T-helper 2 cell treated with Interferon-gamma antibody and Interleukin-4, amounts not matched to agents 5 μg/mL and 100 μg/mL, for 36 hours (primary cell): ENCODE results near the gene NECAB3.

Experiments used
- DNase-seq: peaks from one replicate; pipeline ENCODE4 v3.0.0; 2021; ENCODE audit warnings: low spot score
- H3K27ac Mint-ChIP-seq: one replicate; pipeline ENCODE4 v1.8.0; 2021; ENCODE audit warnings: mild to moderate bottlenecking, mixed read lengths
- H3K27me3 Mint-ChIP-seq: one replicate; pipeline ENCODE4 v1.8.0; 2021; ENCODE audit warnings: low read depth, mixed read lengths
- H3K36me3 Mint-ChIP-seq: one replicate; pipeline ENCODE4 v1.8.0; 2021; ENCODE audit warnings: low read depth, mixed read lengths
- H3K4me1 Mint-ChIP-seq: one replicate; pipeline ENCODE4 v1.8.0; 2021; ENCODE audit warnings: low read depth, mixed read lengths
- H3K4me3 Mint-ChIP-seq: one replicate; pipeline ENCODE4 v1.8.0; 2022; ENCODE audit warnings: mild to moderate bottlenecking, moderate library complexity, mixed read lengths
- H3K9me3 Mint-ChIP-seq: one replicate; pipeline ENCODE4 v1.8.0; 2021; ENCODE audit warnings: mixed read lengths

NECAB3 gene

DNA sequence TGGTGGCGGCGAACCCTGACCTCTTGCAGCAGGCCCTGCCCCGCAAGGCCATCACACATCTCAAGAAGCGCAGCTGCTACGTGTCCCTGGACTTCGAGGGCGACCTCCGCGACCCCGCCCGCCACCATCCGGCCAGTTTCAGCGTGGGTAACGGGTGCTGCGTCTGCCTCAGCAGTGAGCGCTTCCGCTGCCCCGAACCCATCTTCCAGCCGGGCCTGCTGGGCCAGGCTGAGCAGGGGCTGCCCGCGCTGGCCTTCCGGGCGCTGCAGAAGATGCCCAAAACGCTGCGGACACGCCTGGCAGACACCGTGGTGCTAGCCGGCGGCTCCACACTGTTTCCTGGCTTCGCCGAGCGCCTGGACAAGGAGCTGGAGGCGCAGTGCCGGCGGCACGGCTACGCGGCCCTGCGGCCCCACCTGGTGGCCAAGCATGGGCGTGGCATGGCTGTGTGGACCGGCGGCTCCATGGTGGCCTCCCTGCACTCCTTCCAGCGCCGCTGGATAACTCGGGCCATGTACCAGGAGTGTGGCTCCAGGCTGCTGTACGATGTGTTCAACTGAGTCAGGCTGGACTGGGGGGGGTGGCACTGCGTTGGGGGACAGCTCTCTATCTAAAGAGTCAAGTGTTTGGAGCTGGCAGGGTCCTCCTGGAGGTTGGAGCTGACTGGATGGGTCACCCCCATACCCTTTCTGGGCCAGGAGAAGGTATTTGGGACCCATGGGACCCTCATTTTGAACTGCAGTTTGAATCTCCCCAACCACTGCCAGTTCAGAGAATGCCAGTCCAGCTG lies 6.4 kb downstream of the NECAB3 start:
- H3K27ac Mint-ChIP-seq = peak overlapping the region; percentile 68
- H3K27me3 Mint-ChIP-seq = no peaks in the 10 kb centered on the region
- peak overlapping the region; percentile 80 for H3K4me3 Mint-ChIP-seq
- H3K4me1 Mint-ChIP-seq = peaks cover 35% of the 10 kb centered on the region
- DNase-seq = peak; percentile 77
- no peaks in the 10 kb centered on the region for H3K9me3 Mint-ChIP-seq
- H3K36me3 Mint-ChIP-seq = peaks cover 8% of the 10 kb centered on the region

- DNase-seq = peak; percentile 54
These were observed 7.0 kb downstream of the NECAB3 start for GRCh38 chr20:33667245-33667675.

GRCh38 chr20:33666293-33667244 lies 7.7 kb downstream of the NECAB3 start, which contains the start of gene ACTL10:
Gene ACTL10 (plus strand): TSS chr20:33666943. CDS start chr20:33667498, 555 bp downstream.
- peaks cover 4% of the 10 kb centered on the region for H3K36me3 Mint-ChIP-seq
- peaks cover 38% of the 10 kb centered on the region for H3K4me1 Mint-ChIP-seq

More at GRCh38 chr20:33667245-33667675, 7.0 kb downstream of the NECAB3 start:
- peaks cover 8% of the 10 kb centered on the region for H3K36me3 Mint-ChIP-seq
- H3K9me3 Mint-ChIP-seq = no peaks in the 10 kb centered on the region
- H3K4me3 Mint-ChIP-seq = peak overlapping the region; percentile 80
- peaks cover 38% of the 10 kb centered on the region for H3K4me1 Mint-ChIP-seq
- no peaks in the 10 kb centered on the region for H3K27me3 Mint-ChIP-seq
- peak overlapping the region; percentile 68 for H3K27ac Mint-ChIP-seq

GRCh38 chr20:33664762-33665144 lies 9.5 kb downstream of the NECAB3 start:
- peak; percentile 42 for DNase-seq
- H3K4me1 Mint-ChIP-seq = peaks cover 38% of the 10 kb centered on the region
- H3K27ac Mint-ChIP-seq = peak overlapping the region; percentile 88
- no peaks in the 10 kb centered on the region for H3K27me3 Mint-ChIP-seq
- peaks cover 4% of the 10 kb centered on the region for H3K36me3 Mint-ChIP-seq
- peak overlapping the region; percentile 82 for H3K4me3 Mint-ChIP-seq
- no peaks in the 10 kb centered on the region for H3K9me3 Mint-ChIP-seq

More at GRCh38 chr20:33666293-33667244, 7.7 kb downstream of the NECAB3 start, which contains the start of gene ACTL10:
- H3K27me3 Mint-ChIP-seq = no peaks in the 10 kb centered on the region
- H3K9me3 Mint-ChIP-seq = no peaks in the 10 kb centered on the region
- DNase-seq = peak; percentile 88
- peak within 1 kb of the TSS; percentile 90 for H3K4me3 Mint-ChIP-seq
- peak within 1 kb of the TSS; percentile 93 for H3K27ac Mint-ChIP-seq

DNA sequence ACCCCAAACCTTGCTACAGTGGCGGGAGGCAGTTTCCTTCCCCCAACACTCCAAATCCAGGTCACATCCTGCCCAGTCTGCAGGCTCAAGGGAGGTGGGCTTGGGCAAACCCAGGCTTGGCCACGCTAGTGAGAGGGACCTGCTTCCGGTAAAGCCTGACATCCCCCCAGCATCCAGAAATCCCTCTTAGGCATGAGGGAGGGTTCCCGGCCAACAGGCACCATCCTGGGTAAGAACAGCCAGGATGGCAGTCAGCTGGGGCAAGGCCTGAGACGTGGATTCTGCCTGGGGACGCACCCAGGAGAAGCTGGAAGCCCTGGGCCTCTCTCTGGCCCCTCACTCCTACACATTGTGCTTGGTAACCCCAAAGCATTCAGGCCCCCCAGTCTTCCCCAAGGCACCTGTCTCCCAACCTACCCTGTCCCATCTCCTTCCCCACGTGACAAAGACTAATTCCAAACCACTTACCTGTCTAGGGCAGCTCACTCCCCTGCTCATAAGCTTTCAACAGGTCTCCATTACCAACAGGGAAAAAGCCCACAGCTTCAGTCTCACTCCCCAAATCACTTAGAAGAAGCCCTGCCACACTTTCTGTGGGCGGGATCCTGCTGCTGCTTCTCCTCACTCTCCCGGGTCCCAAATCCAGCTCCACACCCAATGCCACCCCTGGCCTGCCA lies 10.0 kb downstream of the NECAB3 start:
- Mint-ChIP-seq H3K4me1 (peaks cover 38% of the 10 kb centered on the region), H3K27me3 (no peaks in the 10 kb centered on the region), H3K27ac (peak overlapping the region; percentile 88), H3K9me3 (no peaks in the 10 kb centered on the region), H3K4me3 (peak overlapping the region; percentile 82), H3K36me3 (peaks cover 4% of the 10 kb centered on the region)
- no peak for DNase-seq

- H3K27me3 Mint-ChIP-seq = no peaks in the 10 kb centered on the region
- peaks cover 32% of the 10 kb centered on the region for H3K4me1 Mint-ChIP-seq
These were observed 10.8 kb downstream of the NECAB3 start for GRCh38 chr20:33663161-33664084.

DNA sequence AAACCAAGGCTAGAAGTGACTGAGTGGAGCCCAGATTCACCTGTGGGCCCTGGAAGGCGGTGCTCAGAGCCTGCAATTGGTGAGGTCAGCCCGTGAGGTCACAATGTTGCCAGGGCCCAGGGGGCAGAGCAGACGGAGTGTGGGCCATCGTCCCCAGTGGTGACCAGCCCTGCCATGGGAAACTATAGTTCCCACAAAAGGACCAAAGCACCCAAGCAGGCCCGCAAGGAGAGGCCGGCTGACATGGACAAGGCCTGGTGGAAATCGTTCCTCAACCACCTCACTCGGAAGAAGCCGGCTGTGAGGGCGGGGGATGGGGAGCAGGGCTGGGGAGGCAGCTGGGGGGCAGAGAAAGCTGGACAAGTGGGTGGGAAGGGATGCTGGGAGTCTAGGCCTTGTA lies 12.1 kb downstream of the NECAB3 start, which contains the start of gene C20orf144:
C20orf144 (plus strand) TSS at position 156 of the 400 bp plus-strand sequence; CDS start at position 175, 19 bp downstream.
- Mint-ChIP-seq H3K36me3 (peaks cover under 1% of the 10 kb centered on the region), H3K27me3 (no peaks in the 10 kb centered on the region), H3K4me1 (peaks cover 29% of the 10 kb centered on the region), H3K4me3 (peak within 1 kb of the TSS; percentile 82), H3K27ac (peak within 1 kb of the TSS; percentile 84), H3K9me3 (no peaks in the 10 kb centered on the region)
- no peak for DNase-seq

More at GRCh38 chr20:33663161-33664084, 10.8 kb downstream of the NECAB3 start:
- H3K36me3 Mint-ChIP-seq = peaks cover 2% of the 10 kb centered on the region
- H3K9me3 Mint-ChIP-seq = no peaks in the 10 kb centered on the region
- H3K27ac Mint-ChIP-seq = peak overlapping the region; percentile 88
- DNase-seq = peak; percentile 88
- peak overlapping the region; percentile 82 for H3K4me3 Mint-ChIP-seq

GRCh38 chr20:33660685-33661058 lies 13.6 kb downstream of the NECAB3 start:
- peaks cover 20% of the 10 kb centered on the region for H3K4me1 Mint-ChIP-seq
- no peaks in the 10 kb centered on the region for H3K9me3 Mint-ChIP-seq
- no peak overlapping the region for H3K4me3 Mint-ChIP-seq
- no peak overlapping the region for H3K27ac Mint-ChIP-seq
- no peak for DNase-seq
- peaks cover 2% of the 10 kb centered on the region for H3K36me3 Mint-ChIP-seq
- H3K27me3 Mint-ChIP-seq = no peaks in the 10 kb centered on the region

DNA sequence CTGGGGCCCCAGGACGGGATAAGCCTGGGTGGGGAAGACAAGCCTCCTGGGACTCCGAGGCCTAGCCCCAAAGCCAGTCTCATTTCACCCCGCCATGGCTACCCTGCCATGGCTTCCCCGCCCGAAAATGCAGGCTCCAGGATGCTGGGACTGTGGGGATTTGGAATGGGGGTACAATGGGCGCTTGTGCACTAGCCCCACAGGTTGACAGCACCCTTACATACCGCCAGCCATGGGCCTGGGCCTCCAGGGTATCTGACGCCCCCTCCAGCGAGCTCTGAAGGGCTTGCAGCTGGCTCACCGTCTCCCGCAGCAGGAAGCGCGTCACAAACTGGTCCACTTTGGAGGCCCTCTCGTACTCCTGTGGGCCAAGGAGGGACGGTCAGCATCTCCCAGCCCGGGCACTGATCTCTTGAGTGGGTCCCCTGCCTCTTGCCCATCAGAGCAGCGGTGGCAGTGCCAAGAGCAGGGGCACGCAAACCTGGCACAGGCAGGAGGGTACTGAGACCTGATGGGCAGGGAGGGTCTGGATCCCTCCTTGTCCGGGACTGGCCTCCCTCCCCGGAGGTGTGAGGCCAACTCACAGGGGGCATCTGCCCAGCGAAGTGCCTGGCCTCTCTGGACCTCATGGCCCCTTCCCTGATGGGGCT lies 14.1 kb downstream of the NECAB3 start:
- Mint-ChIP-seq H3K9me3 (no peaks in the 10 kb centered on the region), H3K36me3 (peaks cover 2% of the 10 kb centered on the region), H3K27ac (no peak overlapping the region), H3K4me3 (no peak overlapping the region), H3K27me3 (no peaks in the 10 kb centered on the region), H3K4me1 (peaks cover 17% of the 10 kb centered on the region)
- DNase-seq = no peak

DNA sequence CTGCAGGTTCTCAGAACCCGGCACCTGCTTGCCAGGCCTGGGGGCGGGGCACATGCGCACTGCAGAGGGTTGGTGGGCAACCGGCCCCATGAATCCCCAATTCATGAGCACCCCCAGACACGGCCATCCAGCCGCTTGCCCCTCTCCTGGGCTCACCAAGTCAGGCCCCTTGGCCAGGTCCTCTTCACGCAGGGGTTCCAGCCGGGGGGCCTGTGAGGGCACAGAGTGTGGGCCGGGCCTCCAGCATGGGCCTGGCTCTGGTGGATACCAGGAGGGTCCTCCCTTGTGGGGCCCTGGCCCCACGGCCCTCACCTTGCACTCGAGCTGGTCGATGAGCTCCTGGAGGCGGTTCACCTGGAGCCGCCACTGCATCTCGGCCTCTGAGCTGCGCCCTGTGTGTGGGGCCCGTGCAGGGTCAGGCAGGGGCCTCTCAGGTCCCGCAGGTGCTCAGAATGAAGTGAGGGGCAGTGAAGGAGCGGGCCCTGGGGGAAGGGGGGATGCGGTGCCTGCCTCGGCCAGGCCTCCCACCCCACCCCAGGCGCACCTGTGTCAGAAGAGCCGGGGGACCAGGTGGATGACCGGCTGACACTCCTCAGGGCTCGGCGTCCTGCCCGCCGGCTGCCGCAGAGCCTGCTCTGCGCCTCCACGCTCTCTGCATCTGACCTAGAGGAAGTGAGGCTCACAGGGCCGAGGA lies 14.7 kb downstream of the NECAB3 start:
- Mint-ChIP-seq H3K27ac (no peak overlapping the region), H3K36me3 (peaks cover 2% of the 10 kb centered on the region), H3K4me1 (peaks cover 10% of the 10 kb centered on the region), H3K4me3 (no peak overlapping the region), H3K27me3 (no peaks in the 10 kb centered on the region), H3K9me3 (no peaks in the 10 kb centered on the region)
- no peak for DNase-seq

DNA sequence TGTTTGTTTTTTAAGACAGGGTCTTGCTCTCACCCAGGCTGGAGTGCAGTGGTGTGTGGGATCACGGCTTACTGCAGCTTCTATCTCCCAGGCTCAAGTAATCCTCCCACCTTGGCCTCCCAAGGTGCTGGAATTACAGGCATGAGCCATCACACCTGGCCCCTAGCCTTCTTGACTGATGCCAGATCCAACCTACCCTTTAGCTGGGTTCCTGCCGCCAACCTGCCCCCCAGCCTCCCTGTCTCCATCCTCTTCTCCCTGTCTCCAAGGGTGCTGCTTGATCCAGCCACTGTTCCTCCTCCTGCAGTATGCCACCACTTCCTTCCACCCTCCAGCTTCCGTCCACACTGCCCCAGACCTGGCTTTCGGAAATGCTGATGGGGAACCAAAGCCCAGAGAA lies 15.3 kb downstream of the NECAB3 start:
- Mint-ChIP-seq H3K4me1 (peaks cover 7% of the 10 kb centered on the region), H3K27me3 (no peaks in the 10 kb centered on the region), H3K27ac (no peak overlapping the region), H3K4me3 (no peak overlapping the region), H3K36me3 (peaks cover 2% of the 10 kb centered on the region), H3K9me3 (no peaks in the 10 kb centered on the region)
- no peak for DNase-seq

DNA sequence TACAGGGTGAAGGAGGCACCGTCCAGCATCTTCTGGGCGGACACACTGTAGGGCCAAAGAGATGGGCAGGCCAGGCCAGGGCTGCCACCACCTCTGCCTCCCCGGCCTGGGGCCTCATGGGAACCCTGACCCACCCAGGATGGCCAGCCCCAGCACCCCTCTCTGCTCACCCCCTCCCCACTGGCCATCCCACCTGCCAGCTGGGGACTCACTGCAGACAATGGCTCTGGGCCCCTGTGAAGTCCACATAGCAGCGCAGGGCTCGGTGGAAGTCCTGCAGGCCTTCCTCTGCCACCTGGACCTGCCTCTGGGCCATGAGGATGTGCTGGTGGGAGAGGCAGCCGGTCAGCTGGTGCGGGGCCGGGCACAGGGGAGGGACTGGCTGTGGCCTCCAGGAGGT lies 15.7 kb downstream of the NECAB3 start:
- H3K4me3 Mint-ChIP-seq = no peak overlapping the region
- H3K27me3 Mint-ChIP-seq = no peaks in the 10 kb centered on the region
- peaks cover 7% of the 10 kb centered on the region for H3K4me1 Mint-ChIP-seq
- H3K9me3 Mint-ChIP-seq = no peaks in the 10 kb centered on the region
- no peak for DNase-seq
- H3K36me3 Mint-ChIP-seq = peaks cover 2% of the 10 kb centered on the region
- H3K27ac Mint-ChIP-seq = no peak overlapping the region
